ENCODE measurements around the gene CACNG7. TPM values are rescaled to one million over a fixed set of nuclear protein-coding genes. Genes with fewer than 3 reads are reported as not detected.
A peak's percentile ranks its signal among the peaks of the same experiment; 100 is the strongest.
"Not testable (repeated sequence)": the region's sequence is repeated elsewhere in the genome, so short reads cannot be mapped to it uniquely, and the experiment has no call there.

CACNG7 gene
- polyA plus RNA-seq, 3 donors, result not detected

DNA sequence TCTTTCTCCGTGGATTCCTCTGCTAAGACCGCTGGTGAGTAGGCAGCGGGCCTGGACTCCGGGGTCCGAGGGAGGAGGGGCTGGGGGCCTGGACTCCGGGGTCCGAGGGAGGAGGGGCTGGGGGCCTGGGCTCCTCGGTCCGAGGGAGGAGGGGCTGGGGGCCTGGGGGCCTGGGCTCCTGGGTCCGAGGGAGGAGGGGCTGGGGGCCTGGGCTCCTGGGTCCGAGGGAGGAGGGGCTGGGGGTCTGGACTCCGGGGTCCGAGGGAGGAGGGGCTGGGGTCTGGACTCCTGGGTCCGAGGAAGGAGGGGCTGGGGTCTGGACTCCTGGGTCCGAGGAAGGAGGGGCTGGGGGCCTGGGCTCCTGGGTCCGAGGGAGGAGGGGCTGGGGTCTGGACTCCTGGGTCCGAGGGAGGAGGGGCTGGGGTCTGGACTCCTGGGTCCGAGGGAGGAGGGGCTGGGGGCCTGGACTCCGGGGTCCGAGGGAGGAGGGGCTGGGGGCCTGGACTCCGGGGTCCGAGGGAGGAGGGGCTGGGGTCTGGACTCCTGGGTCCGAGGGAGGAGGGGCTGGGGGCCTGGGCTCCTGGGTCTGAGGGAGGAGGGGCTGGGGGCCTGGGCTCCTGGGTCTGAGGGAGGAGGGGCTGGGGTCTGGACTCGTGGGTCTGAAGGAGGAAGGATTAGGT is 39.1 kb upstream of the CACNG7 start:
- peak overlapping the region; percentile 90 to 99 for H3K4me3 Mint-ChIP-seq
- H3K9me3 ChIP-seq (replicated peaks in 1 of 2; ENCODE audit: control insufficient read depth in 1 of 2, insufficient read depth in 1 of 2, low read length in 2 of 2); H3K27me3 ChIP-seq (ENCODE audit: control insufficient read depth in 2 of 2, insufficient read depth in 2 of 2, low read length in 2 of 2); DNase-seq; H2AFZ ChIP-seq (ENCODE audit: insufficient read depth, low read depth, low read length, poor library complexity, severe bottlenecking): not testable (repeated sequence)
- H3K36me3 Mint-ChIP-seq, result peaks cover 35 to 45% of the 10 kb centered on the region in 2 donors
- WGBS (ENCODE audit: insufficient coverage), result 1% methylated on average over 13 of the region's 24 CpGs
- H3K27ac ChIP-seq (ENCODE audit: low read depth in 1 of 2, low read length in 2 of 2), result peak overlapping the region; percentile 99
- H3K9ac ChIP-seq (ENCODE audit: insufficient read depth, low read length, poor library complexity, severe bottlenecking), result peak overlapping the region; percentile 99
- H3K79me2 ChIP-seq (ENCODE audit: insufficient read depth, low read length), result peaks cover 69% of the 10 kb centered on the region
- H3K4me1 Mint-ChIP-seq, result peaks cover 68% of the 10 kb centered on the region
- peaks cover 61% of the 10 kb centered on the region for H4K20me1 ChIP-seq (ENCODE audit: insufficient read depth, low read length)
- H3K4me2 ChIP-seq (replicated peaks; ENCODE audit: extremely low read depth, low read length, poor library complexity, severe bottlenecking), result peak overlapping the region; percentile 89
- peak overlapping the region; percentile 92 to 100 (median 96) for H3K27ac Mint-ChIP-seq
- intact Hi-C loops (cut with micrococcal nuclease), result loop anchor here (5.0 to 10.0 kb wide), 3 partner anchors 45 to 155 kb away; partner anchors contain the start of gene NLRP12 (in 2 of the 2)
- peaks cover 25 to 28% of the 10 kb centered on the region in 2 donors for H3K36me3 ChIP-seq (replicated peaks in 1 of 2; ENCODE audit: control insufficient read depth in 1 of 2, insufficient read depth in 2 of 2, low read length in 2 of 2)
- H3K4me1 ChIP-seq (ENCODE audit: control insufficient read depth in 1 of 2, insufficient read depth in 2 of 2, low read length in 2 of 2), result peaks cover 67 to 72% of the 10 kb centered on the region in 2 donors
- peaks cover 0 to 13% (median 0%) of the 10 kb centered on the region in 7 donors for H3K9me3 Mint-ChIP-seq
- peak overlapping the region; percentile 77 to 100 (median 100) for H3K4me3 ChIP-seq (replicated peaks in 1 of 3; ENCODE audit: low read depth in 2 of 3, low read length in 3 of 3)
- peaks cover 2 to 22% (median 4%) of the 10 kb centered on the region in 3 donors for H3K27me3 Mint-ChIP-seq (ENCODE audit: low read depth in 3 of 3)

DNA sequence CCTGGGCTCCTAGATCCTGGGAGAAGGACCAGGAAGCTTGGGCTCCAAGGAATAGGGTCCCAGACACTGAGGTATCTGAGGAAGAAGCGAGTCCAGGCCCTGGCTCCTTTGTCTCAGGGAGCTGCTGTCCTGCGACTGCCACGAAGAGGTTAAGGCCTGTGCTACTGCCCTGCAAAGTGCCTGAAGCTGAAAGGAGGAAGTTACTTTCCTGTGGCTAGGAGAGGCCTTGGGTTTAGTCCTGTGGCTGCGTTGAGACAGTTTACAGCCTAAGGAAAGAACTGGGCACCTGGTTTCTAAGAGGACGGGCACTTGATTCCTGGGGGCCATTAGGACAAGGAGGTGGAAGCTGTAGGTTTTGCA is 38.6 kb upstream of the CACNG7 start:
- Histone ChIP-seq H3K36me3 (replicated peaks in 1 of 2; ENCODE audit: control insufficient read depth in 1 of 2, insufficient read depth in 2 of 2, low read length in 2 of 2) (peaks cover 27 to 33% of the 10 kb centered on the region in 2 donors), H3K79me2 (ENCODE audit: insufficient read depth, low read length) (peaks cover 74% of the 10 kb centered on the region), H3K4me3 (replicated peaks in 1 of 3; ENCODE audit: low read depth in 2 of 3, low read length in 3 of 3) (peak overlapping the region; percentile 51 to 100 (median 100)), H3K9ac (ENCODE audit: insufficient read depth, low read length, poor library complexity, severe bottlenecking) (peak overlapping the region; percentile 17), H3K4me1 (ENCODE audit: control insufficient read depth in 1 of 2, insufficient read depth in 2 of 2, low read length in 2 of 2) (peaks cover 67 to 72% of the 10 kb centered on the region in 2 donors), H3K9me3 (replicated peaks in 1 of 2; ENCODE audit: control insufficient read depth in 1 of 2, insufficient read depth in 1 of 2, low read length in 2 of 2) (no peaks in the 10 kb centered on the region), H2AFZ (ENCODE audit: insufficient read depth, low read depth, low read length, poor library complexity, severe bottlenecking) (no peak overlapping the region), H4K20me1 (ENCODE audit: insufficient read depth, low read length) (peaks cover 66% of the 10 kb centered on the region), H3K4me2 (replicated peaks; ENCODE audit: extremely low read depth, low read length, poor library complexity, severe bottlenecking) (peak overlapping the region; percentile 89), H3K27ac (ENCODE audit: low read depth in 1 of 2, low read length in 2 of 2) (peak overlapping the region; percentile 79 to 99), H3K27me3 (ENCODE audit: control insufficient read depth in 2 of 2, insufficient read depth in 2 of 2, low read length in 2 of 2) (no peaks in the 10 kb centered on the region)
- peaks cover 0 to 13% (median 0%) of the 10 kb centered on the region in 7 donors for H3K9me3 Mint-ChIP-seq
- peak; percentile 75 to 86 (median 83) for DNase-seq
- H3K27ac Mint-ChIP-seq, result peak overlapping the region; percentile 91 to 97 (median 96)
- H3K4me3 Mint-ChIP-seq, result peak overlapping the region; percentile 84 to 90
- TF ChIP-seq, protein P1, sequence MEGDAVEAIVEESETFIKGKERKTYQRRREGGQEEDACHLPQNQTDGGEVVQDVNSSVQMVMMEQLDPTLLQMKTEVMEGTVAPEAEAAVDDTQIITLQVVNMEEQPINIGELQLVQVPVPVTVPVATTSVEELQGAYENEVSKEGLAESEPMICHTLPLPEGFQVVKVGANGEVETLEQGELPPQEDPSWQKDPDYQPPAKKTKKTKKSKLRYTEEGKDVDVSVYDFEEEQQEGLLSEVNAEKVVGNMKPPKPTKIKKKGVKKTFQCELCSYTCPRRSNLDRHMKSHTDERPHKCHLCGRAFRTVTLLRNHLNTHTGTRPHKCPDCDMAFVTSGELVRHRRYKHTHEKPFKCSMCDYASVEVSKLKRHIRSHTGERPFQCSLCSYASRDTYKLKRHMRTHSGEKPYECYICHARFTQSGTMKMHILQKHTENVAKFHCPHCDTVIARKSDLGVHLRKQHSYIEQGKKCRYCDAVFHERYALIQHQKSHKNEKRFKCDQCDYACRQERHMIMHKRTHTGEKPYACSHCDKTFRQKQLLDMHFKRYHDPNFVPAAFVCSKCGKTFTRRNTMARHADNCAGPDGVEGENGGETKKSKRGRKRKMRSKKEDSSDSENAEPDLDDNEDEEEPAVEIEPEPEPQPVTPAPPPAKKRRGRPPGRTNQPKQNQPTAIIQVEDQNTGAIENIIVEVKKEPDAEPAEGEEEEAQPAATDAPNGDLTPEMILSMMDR (IDR thresholded peaks at IDR 0.05), result no peak
- peaks cover 37 to 51% of the 10 kb centered on the region in 2 donors for H3K36me3 Mint-ChIP-seq
- H3K4me1 Mint-ChIP-seq, result peaks cover 67% of the 10 kb centered on the region
- H3K27me3 Mint-ChIP-seq (ENCODE audit: low read depth in 3 of 3), result peaks cover 1 to 19% (median 2%) of the 10 kb centered on the region in 3 donors
- WGBS (ENCODE audit: insufficient coverage), result 2% methylated on average over 5 of the region's 5 CpGs
- intact Hi-C loops (cut with micrococcal nuclease), result loop anchor here (5.0 to 10.0 kb wide), 3 partner anchors 46 to 154 kb away; partner anchors contain the start of gene NLRP12 (in 2 of the 2)

Measured in CD14-positive monocyte (primary cell).